Measurements from ENCODE around the gene RBM47. TPM values are rescaled to one million over a fixed set of nuclear protein-coding genes. Genes with fewer than 3 reads are reported as not detected.
"Not testable (repeated sequence)": the region's sequence is repeated elsewhere in the genome, so short reads cannot be mapped to it uniquely, and the experiment has no call there.

The RBM47 gene
- total RNA-seq, 1 experiment from 2014 or later, result 0.13 TPM

DNA sequence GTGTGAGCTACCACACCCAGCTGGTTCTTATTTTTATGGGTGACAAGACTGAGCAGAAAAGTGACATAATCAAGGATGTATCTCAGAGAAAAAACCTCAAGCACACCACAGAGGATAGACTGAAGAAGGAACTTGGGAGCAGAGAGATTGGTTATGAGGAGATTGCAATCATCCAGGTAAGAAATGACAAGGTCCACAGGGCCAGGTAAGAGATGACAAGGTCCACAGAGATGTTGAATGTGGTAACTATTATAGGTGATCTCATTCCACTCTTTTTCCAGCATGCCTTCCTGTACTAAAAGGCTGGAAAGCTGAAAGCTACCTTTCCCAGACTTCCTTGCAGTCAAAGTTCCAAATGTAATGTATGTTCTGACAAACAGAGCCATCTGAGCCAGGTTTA lies 15.9 kb upstream of the RBM47 start:
- no peak for DNase-seq (ENCODE audit: low read depth in 1 of 2, low spot score in 2 of 2)
- no peaks in the 10 kb centered on the region for H3K4me1 ChIP-seq (replicated peaks)
- H3K9me3 ChIP-seq (replicated peaks), result no peaks in the 10 kb centered on the region
- no peak overlapping the region for H3K27ac ChIP-seq
- H3K36me3 ChIP-seq, result no peaks in the 10 kb centered on the region
- H3K4me3 ChIP-seq, result no peak overlapping the region
- H3K27me3 ChIP-seq (replicated peaks), result no peaks in the 10 kb centered on the region

DNA sequence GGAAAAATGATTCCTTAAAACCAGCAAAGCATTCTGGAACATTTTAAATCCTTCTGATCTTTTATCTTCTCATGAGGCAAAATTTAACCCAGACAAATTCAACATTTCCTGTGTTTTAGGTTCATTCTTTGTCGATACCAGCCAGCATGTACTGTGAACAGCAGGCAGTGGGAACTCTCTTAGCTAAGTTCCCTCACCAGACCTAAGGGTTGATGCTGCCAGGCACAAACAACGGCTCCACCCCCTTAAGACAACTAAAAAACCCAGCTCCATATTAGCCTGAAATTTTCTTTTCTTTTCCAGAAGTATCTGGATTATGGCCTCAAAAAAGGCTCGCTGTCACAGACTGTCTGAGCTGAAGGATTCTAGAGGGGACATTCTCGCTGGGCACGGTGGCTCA lies 2.4 kb upstream of the RBM47 start:
- no peak for DNase-seq (ENCODE audit: low read depth in 1 of 2, low spot score in 2 of 2)
- H3K4me3 ChIP-seq, result no peak overlapping the region
- H3K36me3 ChIP-seq, result no peaks in the 10 kb centered on the region
- no peaks in the 10 kb centered on the region for H3K4me1 ChIP-seq (replicated peaks)
- H3K9me3 ChIP-seq (replicated peaks), result no peaks in the 10 kb centered on the region
- no peak overlapping the region for H3K27ac ChIP-seq
- H3K27me3 ChIP-seq (replicated peaks), result no peaks in the 10 kb centered on the region

DNA sequence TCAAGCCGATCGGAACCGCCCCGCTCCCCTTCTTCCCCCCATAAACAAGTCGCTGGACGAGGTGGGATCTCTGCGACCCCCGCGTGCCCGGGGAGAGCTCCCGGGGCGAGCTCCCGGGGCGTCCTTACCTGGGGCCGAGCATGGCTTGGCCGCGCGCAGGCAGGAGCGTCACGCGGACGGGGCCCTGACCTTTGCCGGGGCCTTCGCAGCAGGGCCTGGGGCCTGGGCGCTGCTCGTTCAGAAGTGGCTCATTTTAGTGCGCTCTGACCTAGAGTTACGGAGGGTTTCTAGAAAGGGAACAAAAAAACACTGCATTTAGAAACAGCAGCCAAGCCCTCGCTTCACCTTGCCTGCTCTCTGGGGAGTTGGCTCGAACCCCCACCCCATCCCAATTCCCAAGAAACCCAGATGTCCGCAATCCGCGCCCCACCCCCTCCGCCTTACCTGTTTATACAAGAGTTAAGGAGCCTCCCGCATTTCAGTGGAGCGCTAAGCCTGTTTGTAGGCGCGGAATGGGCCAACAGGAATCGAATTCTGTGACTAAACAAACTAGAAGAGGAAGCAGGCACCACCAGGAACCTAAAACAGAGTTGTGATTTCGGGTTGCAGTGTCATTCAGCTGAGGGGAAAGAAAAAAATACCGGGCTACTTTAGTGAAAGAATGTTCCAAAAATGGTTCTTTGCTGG lies 814 bp upstream of the RBM47 start:
- Histone ChIP-seq H3K27ac (no peak overlapping the region), H3K9me3 (replicated peaks) (no peaks in the 10 kb centered on the region), H3K4me3 (no peak overlapping the region), H3K27me3 (replicated peaks) (no peaks in the 10 kb centered on the region), H3K4me1 (replicated peaks) (0 out of 2 replicates have a peak, but pooled peaks cover 3% of the 10 kb centered on the region), H3K36me3 (no peaks in the 10 kb centered on the region)
- DNase-seq (ENCODE audit: low read depth in 1 of 2, low spot score in 2 of 2), result no peak

DNA sequence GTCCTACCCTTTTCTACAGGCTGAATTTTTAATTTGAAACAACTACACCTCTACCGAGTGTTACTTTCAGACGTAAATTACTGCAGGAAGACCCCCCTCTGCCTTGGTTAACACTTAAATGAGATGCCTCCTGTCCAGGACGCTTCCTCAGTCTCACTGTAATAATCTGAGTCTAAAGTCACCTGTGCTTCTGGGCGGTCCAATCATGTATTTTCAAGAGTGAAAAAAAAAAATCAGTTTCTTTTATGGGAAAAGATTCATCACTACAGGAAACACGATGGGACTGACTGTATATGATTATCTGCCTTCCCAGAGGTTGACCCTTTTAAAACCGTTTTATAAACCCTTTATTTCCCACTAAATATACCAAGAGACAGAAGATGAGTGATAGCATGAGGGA lies 776 bp downstream of the RBM47 start:
- Histone ChIP-seq H3K4me1 (replicated peaks) (0 out of 2 replicates have a peak, but pooled peaks cover 3% of the 10 kb centered on the region), H3K9me3 (replicated peaks) (no peaks in the 10 kb centered on the region)
- DNase-seq (ENCODE audit: low read depth in 1 of 2, low spot score in 2 of 2), result no peak

DNA sequence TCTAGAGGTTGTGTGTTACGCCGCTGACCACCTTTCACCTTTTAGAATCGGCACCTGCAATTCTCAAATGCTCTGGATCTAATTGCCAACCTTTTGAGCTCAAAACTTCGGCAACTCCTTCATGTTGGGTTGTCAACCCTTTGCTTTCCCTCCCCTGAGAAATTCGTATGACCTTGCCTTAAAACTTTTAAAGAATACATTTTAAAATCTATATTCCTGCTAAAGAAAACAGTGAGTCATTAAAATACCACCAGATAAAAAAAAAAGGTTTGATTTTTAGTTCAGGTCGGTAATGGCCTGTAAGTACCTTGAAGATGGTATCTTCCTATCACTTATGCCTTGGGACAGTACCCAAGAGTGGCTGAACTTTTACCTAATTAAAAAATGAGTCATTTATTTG lies 1.3 kb downstream of the RBM47 start:
- not testable (repeated sequence) for H3K36me3 ChIP-seq; H3K4me1 ChIP-seq (replicated peaks); H3K27me3 ChIP-seq (replicated peaks); H3K4me3 ChIP-seq; DNase-seq (ENCODE audit: low read depth in 1 of 2, low spot score in 2 of 2); H3K27ac ChIP-seq; H3K9me3 ChIP-seq (replicated peaks)

More for the DNA sequence above, 776 bp downstream of the RBM47 start:
- Histone ChIP-seq H3K27me3 (replicated peaks) (no peaks in the 10 kb centered on the region), H3K4me3 (no peak overlapping the region), H3K36me3 (no peaks in the 10 kb centered on the region), H3K27ac (no peak overlapping the region)

DNA sequence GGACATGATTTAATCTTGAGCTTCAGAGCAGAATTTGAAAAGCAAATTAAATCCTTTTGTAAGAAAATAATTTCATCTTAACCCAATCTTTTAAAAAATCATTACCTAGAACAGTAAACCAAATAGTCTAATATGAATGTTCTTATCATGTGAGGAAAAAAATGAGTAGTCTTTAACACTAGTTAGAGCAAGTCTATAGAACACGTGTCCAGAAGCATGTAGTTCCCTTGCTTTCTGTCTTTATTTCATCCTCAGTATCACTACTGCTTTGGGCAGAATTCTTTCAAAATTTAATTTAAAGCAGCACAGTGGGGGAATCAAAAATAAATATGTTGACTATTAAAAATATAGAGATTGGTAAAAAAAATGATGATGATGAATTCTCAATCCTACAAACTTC lies 2.1 kb downstream of the RBM47 start:
- H3K4me3 ChIP-seq, result no peak overlapping the region
- H3K4me1 ChIP-seq (replicated peaks), result 0 out of 2 replicates have a peak, but pooled peaks cover 3% of the 10 kb centered on the region
- DNase-seq (ENCODE audit: low read depth in 1 of 2, low spot score in 2 of 2), result no peak
- no peaks in the 10 kb centered on the region for H3K27me3 ChIP-seq (replicated peaks)
- no peak overlapping the region for H3K27ac ChIP-seq
- H3K36me3 ChIP-seq, result no peaks in the 10 kb centered on the region
- no peaks in the 10 kb centered on the region for H3K9me3 ChIP-seq (replicated peaks)

GRCh38 chr4:40626183-40626990 lies 3.3 kb downstream of the RBM47 start:
- Histone ChIP-seq H3K27me3 (replicated peaks) (no peaks in the 10 kb centered on the region), H3K4me1 (replicated peaks) (peaks cover 8% of the 10 kb centered on the region; the same call in 1 of the 2 replicates), H3K36me3 (no peaks in the 10 kb centered on the region), H3K4me3 (no peak overlapping the region), H3K9me3 (replicated peaks) (no peaks in the 10 kb centered on the region), H3K27ac (no peak overlapping the region)
- peak in 1 of 2 experiments; percentile 3 for DNase-seq (ENCODE audit: low read depth in 1 of 2, low spot score in 2 of 2)

- Histone ChIP-seq H3K4me3 (no peak overlapping the region), H3K27ac (no peak overlapping the region), H3K36me3 (no peaks in the 10 kb centered on the region), H3K9me3 (replicated peaks) (no peaks in the 10 kb centered on the region), H3K4me1 (replicated peaks) (peaks cover 8% of the 10 kb centered on the region; the same call in 1 of the 2 replicates), H3K27me3 (replicated peaks) (no peaks in the 10 kb centered on the region)
- no peak for DNase-seq (ENCODE audit: low read depth in 1 of 2, low spot score in 2 of 2)
Measured at GRCh38 chr4:40623707-40624106, 6.0 kb downstream of the RBM47 start.

- H3K27ac ChIP-seq, result no peak overlapping the region
- H3K27me3 ChIP-seq (replicated peaks), result no peaks in the 10 kb centered on the region
- DNase-seq (ENCODE audit: low read depth in 1 of 2, low spot score in 2 of 2), result no peak
- no peaks in the 10 kb centered on the region for H3K9me3 ChIP-seq (replicated peaks)
- H3K36me3 ChIP-seq, result no peaks in the 10 kb centered on the region
- H3K4me3 ChIP-seq, result no peak overlapping the region
- peaks cover 8% of the 10 kb centered on the region; the same call in 1 of the 2 replicates for H3K4me1 ChIP-seq (replicated peaks)
Measured at GRCh38 chr4:40622913-40623312, 6.8 kb downstream of the RBM47 start.

- DNase-seq (ENCODE audit: low read depth in 1 of 2, low spot score in 2 of 2), result peak; percentile 18 to 48
- H3K4me1 ChIP-seq (replicated peaks), result peaks cover 8% of the 10 kb centered on the region; the same call in 1 of the 2 replicates
- no peak overlapping the region for H3K27ac ChIP-seq
- H3K36me3 ChIP-seq, result no peaks in the 10 kb centered on the region
- no peaks in the 10 kb centered on the region for H3K9me3 ChIP-seq (replicated peaks)
- no peaks in the 10 kb centered on the region for H3K27me3 ChIP-seq (replicated peaks)
- H3K4me3 ChIP-seq, result no peak overlapping the region
Measured at GRCh38 chr4:40621592-40622512, 7.8 kb downstream of the RBM47 start.

- H3K4me1 ChIP-seq (replicated peaks), result peaks cover 5% of the 10 kb centered on the region; the same call in 1 of the 2 replicates
- DNase-seq (ENCODE audit: low read depth in 1 of 2, low spot score in 2 of 2), result no peak
- H3K9me3 ChIP-seq (replicated peaks), result no peaks in the 10 kb centered on the region
- H3K27me3 ChIP-seq (replicated peaks), result no peaks in the 10 kb centered on the region
- H3K4me3 ChIP-seq, result no peak overlapping the region
- H3K27ac ChIP-seq, result no peak overlapping the region
- no peaks in the 10 kb centered on the region for H3K36me3 ChIP-seq
Measured at GRCh38 chr4:40621229-40621591, 8.5 kb downstream of the RBM47 start.

GRCh38 chr4:40619600-40619999 lies 10.1 kb downstream of the RBM47 start:
- Histone ChIP-seq H3K4me3 (no peak overlapping the region), H3K9me3 (replicated peaks) (no peaks in the 10 kb centered on the region), H3K27me3 (replicated peaks) (no peaks in the 10 kb centered on the region), H3K4me1 (replicated peaks) (peaks cover 5% of the 10 kb centered on the region; the same call in 1 of the 2 replicates), H3K27ac (no peak overlapping the region), H3K36me3 (no peaks in the 10 kb centered on the region)
- no peak for DNase-seq (ENCODE audit: low read depth in 1 of 2, low spot score in 2 of 2)

- no peak overlapping the region for H3K4me3 ChIP-seq
- peaks cover 5% of the 10 kb centered on the region; the same call in 1 of the 2 replicates for H3K4me1 ChIP-seq (replicated peaks)
- H3K9me3 ChIP-seq (replicated peaks), result no peaks in the 10 kb centered on the region
- H3K27ac ChIP-seq, result no peak overlapping the region
- DNase-seq (ENCODE audit: low read depth in 1 of 2, low spot score in 2 of 2), result no peak
- H3K27me3 ChIP-seq (replicated peaks), result no peaks in the 10 kb centered on the region
- H3K36me3 ChIP-seq, result no peaks in the 10 kb centered on the region
Measured at GRCh38 chr4:40617872-40618271, 11.8 kb downstream of the RBM47 start.

All from SJSA1 (cell line).